ENCODE measurements around the gene RTN4RL2. TPM values are rescaled to one million over a fixed set of nuclear protein-coding genes. Genes with fewer than 3 reads are reported as not detected.

The RTN4RL2 gene
- total RNA-seq, 2 experiments from 2014 or later: 0.23 to 0.36 TPM

GRCh38 chr11:57484141-57484710 is 23.9 kb downstream of the RTN4RL2 start:
- ChIA-PET CTCF (interaction anchor here (0.8 to 9.4 kb wide), 7 partner anchors 8 to 149 kb away, joined by 3 to 171 read pairs (median 8); partner anchors contain the start of genes RTN4RL2 and SSRP1), POLR2A (no interaction called here)

- ChIA-PET CTCF (interaction anchor here (1.0 to 9.4 kb wide), 4 partner anchors 7 to 42 kb away, joined by 3 to 171 read pairs (median 28); partner anchors contain the start of gene RTN4RL2), POLR2A (no interaction called here)
These were observed 25.1 kb downstream of the RTN4RL2 start for GRCh38 chr11:57485217-57485990.

GRCh38 chr11:57487021-57487778 is 26.9 kb downstream of the RTN4RL2 start:
- ChIA-PET CTCF (no interaction called here), POLR2A (no interaction called here)

GRCh38 chr11:57487920-57488659 is 27.8 kb downstream of the RTN4RL2 start:
- ChIA-PET CTCF (interaction anchor here (2.0 kb wide), 1 partner anchor 30 kb away, joined by 8 read pairs; no protein-coding TSS in a partner anchor), POLR2A (no interaction called here)

GRCh38 chr11:57490456-57491248 is 30.3 kb downstream of the RTN4RL2 start:
- ChIA-PET POLR2A (interaction anchor here (0.7 kb wide), 1 partner anchor 33 kb away, joined by 3 read pairs; no protein-coding TSS in a partner anchor), CTCF (interaction anchor here (0.9 to 7.0 kb wide), 10 partner anchors 8 to 154 kb away, joined by 3 to 80 read pairs (median 12); partner anchors contain the start of genes RTN4RL2, SLC43A1 and TIMM10)

- ChIA-PET POLR2A (no interaction called here), CTCF (interaction anchor here (0.8 to 7.0 kb wide), 12 partner anchors 9 to 153 kb away, joined by 3 to 80 read pairs (median 5); partner anchors contain the start of genes RTN4RL2, SLC43A1 and TIMM10)
These were observed 31.2 kb downstream of the RTN4RL2 start for GRCh38 chr11:57491371-57492061.

GRCh38 chr11:57493507-57494503 is 33.5 kb downstream of the RTN4RL2 start:
- POLR2A ChIA-PET: interaction anchor here (1.0 to 1.3 kb wide), 2 partner anchors 21 to 250 kb away, joined by 3 to 9 read pairs; partner anchors contain the start of gene SLC43A1
- CTCF ChIA-PET: interaction anchor here (0.6 to 7.0 kb wide), 24 partner anchors 9 to 204 kb away, joined by 3 to 80 read pairs (median 7); partner anchors contain the start of genes RTN4RL2, SLC43A1, SSRP1 and TIMM10

GRCh38 chr11:57496109-57496820 is 35.9 kb downstream of the RTN4RL2 start:
- ChIA-PET CTCF (interaction anchor here (1.2 to 7.0 kb wide), 3 partner anchors 21 to 38 kb away, joined by 4 to 80 read pairs (median 4); partner anchors contain the start of genes SLC43A1 and TIMM10), POLR2A (interaction anchor here (0.6 kb wide), 1 partner anchor 141 kb away, joined by 13 read pairs; no protein-coding TSS in a partner anchor)

- ChIA-PET POLR2A (interaction anchor here (1.1 kb wide), 1 partner anchor 18 kb away, joined by 3 read pairs; the partner anchor contains the start of gene SLC43A1), CTCF (interaction anchor here (1.2 to 7.0 kb wide), 3 partner anchors 20 to 40 kb away, joined by 4 to 80 read pairs (median 4); partner anchors contain the start of genes SLC43A1 and TIMM10)
These were observed 37.2 kb downstream of the RTN4RL2 start for GRCh38 chr11:57497303-57498247.

GRCh38 chr11:57498540-57498939 is 38.2 kb downstream of the RTN4RL2 start:
- ChIA-PET POLR2A (no interaction called here), CTCF (no interaction called here)

GRCh38 chr11:57499413-57499982 is 39.2 kb downstream of the RTN4RL2 start:
- POLR2A ChIA-PET: no interaction called here
- CTCF ChIA-PET: no interaction called here

- ChIA-PET CTCF (interaction anchor here (1.7 to 1.8 kb wide), 2 partner anchors 8 to 27 kb away, joined by 4 to 6 read pairs; no protein-coding TSS in a partner anchor), POLR2A (no interaction called here)
These were observed 39.7 kb downstream of the RTN4RL2 start for GRCh38 chr11:57499983-57500461.

GRCh38 chr11:57500515-57500914 is 40.2 kb downstream of the RTN4RL2 start:
- ChIA-PET POLR2A (no interaction called here), CTCF (interaction anchor here (1.7 to 1.8 kb wide), 2 partner anchors 9 to 26 kb away, joined by 4 to 6 read pairs; no protein-coding TSS in a partner anchor)

GRCh38 chr11:57500926-57501325 is 40.6 kb downstream of the RTN4RL2 start:
- ChIA-PET POLR2A (no interaction called here), CTCF (interaction anchor here (1.7 to 1.8 kb wide), 2 partner anchors 9 to 26 kb away, joined by 4 to 6 read pairs; no protein-coding TSS in a partner anchor)

Data from activated CD8-positive, alpha-beta memory T cell treated with anti-CD3 and anti-CD28 coated beads for 36 hours (primary cell).